K562 (cell line): ENCODE data around the gene GCN1. TPM values are rescaled to one million over a fixed set of nuclear protein-coding genes. Genes with fewer than 3 reads are reported as not detected.
A peak's percentile ranks its signal among the peaks of the same experiment; 100 is the strongest.

ENCODE experiments used
- AFF1 ChIP-seq, 2 experiments: fragments of 450-650 bp; IDR thresholded peaks; 2 replicates each; pipeline ENCODE4 v1.6.1; 2018; ENCODE audit warnings: mild to moderate bottlenecking in 2 of 2, low read depth in 1 of 2; ENCODE audit not compliant: partially characterized antibody in 2 of 2
- ATF7 ChIP-seq: fragments of 450-650 bp; IDR thresholded peaks from 2 replicates; pipeline ENCODE4 v1.7.1; 2014; ENCODE audit warnings: mild to moderate bottlenecking, moderate library complexity
- BRD9 ChIP-seq: fragments of 450-650 bp; IDR thresholded peaks from 2 replicates; pipeline ENCODE4 v1.6.1; 2018; ENCODE audit warnings: low read depth; ENCODE audit not compliant: partially characterized antibody
- BRF1 ChIP-seq: IDR thresholded peaks from 3 replicates; pipeline ENCODE4 v1.6.1; 2011; ENCODE audit warnings: borderline replicate concordance, mild to moderate bottlenecking; ENCODE audit not compliant: insufficient read length; ENCODE audit errors: extremely low read depth
- CBFA2T2 ChIP-seq: fragments of 450-650 bp; conservative IDR thresholded peaks from 2 replicates; pipeline ENCODE4 v1.6.1; 2017; ENCODE audit warnings: mild to moderate bottlenecking
- CBX1 ChIP-seq: sonication (generic); IDR thresholded peaks from 2 replicates; pipeline ENCODE4 v1.6.1; 2016; ENCODE audit warnings: antibody characterized with exemption, low read depth, mild to moderate bottlenecking
- CBX3 ChIP-seq, 2 experiments: IDR thresholded peaks; 1 replicate in 1 of 2; 2 replicates in 1 of 2; pipeline ENCODE4 v1.6.1; 2012; ENCODE audit warnings: inconsistent platforms in 2 of 2, low read length in 2 of 2, borderline replicate concordance in 1 of 2, control low read depth in 1 of 2
- DPF2 ChIP-seq: fragments of 450-650 bp; IDR thresholded peaks from 2 replicates; pipeline ENCODE4 v1.6.1; 2016
- EGR1 ChIP-seq: fragments of 450-650 bp; conservative IDR thresholded peaks from 2 replicates; pipeline ENCODE4 v1.6.1; 2017; ENCODE audit warnings: mild to moderate bottlenecking
- FOXA3 ChIP-seq, 2 experiments: fragments of 450-650 bp in 1 of 2; sonication (generic) in 1 of 2; formaldehyde crosslinking; IDR thresholded peaks in 1 of 2; conservative IDR thresholded peaks in 1 of 2; 2 replicates each; pipeline versions ENCODE4 v1.4.0 to v1.8.0; 2020 to 2022; ENCODE audit warnings: mild to moderate bottlenecking in 2 of 2, missing genetic modification reagents in 1 of 2
- FOXK2 ChIP-seq, 2 experiments: fragments of 450-650 bp; IDR thresholded peaks in 1 of 2; conservative IDR thresholded peaks in 1 of 2; 2 replicates each; pipeline ENCODE4 v1.6.1; 2016; ENCODE audit warnings: low read depth in 2 of 2, mild to moderate bottlenecking in 1 of 2
- FUS ChIP-seq: fragments of 200-400 bp; formaldehyde crosslinking; optimal IDR thresholded peaks from 2 replicates; pipeline ENCODE3; 2017; ENCODE audit warnings: low read depth, low read length
- GATA2 ChIP-seq: sonication (generic); formaldehyde crosslinking; IDR thresholded peaks from 2 replicates; pipeline ENCODE4 v1.4.0; 2020; ENCODE audit warnings: mild to moderate bottlenecking, missing genetic modification reagents
- HNRNPLL ChIP-seq: fragments of 200-400 bp; formaldehyde crosslinking; IDR thresholded peaks from 2 replicates; pipeline ENCODE4 v1.6.1; 2017; ENCODE audit warnings: low read length, low read depth, mild to moderate bottlenecking; ENCODE audit not compliant: poor library complexity, severe bottlenecking
- LEF1 ChIP-seq: fragments of 450-650 bp; IDR thresholded peaks from 2 replicates; pipeline ENCODE4 v1.6.1; 2016; ENCODE audit warnings: mild to moderate bottlenecking
- MEF2D ChIP-seq: conservative IDR thresholded peaks from 2 replicates; pipeline ENCODE4 v1.6.1; 2016; ENCODE audit warnings: low read depth, missing genetic modification characterization, missing compliant biosample characterization
- MTA3 ChIP-seq: fragments of 450-650 bp; formaldehyde crosslinking; IDR thresholded peaks from 2 replicates; pipeline ENCODE4 v1.6.1; 2017; ENCODE audit warnings: mild to moderate bottlenecking, borderline replicate concordance
- NFE2 ChIP-seq: IDR thresholded peaks from 2 replicates; pipeline ENCODE4 v1.6.1; 2014; ENCODE audit warnings: antibody characterized with exemption, low read depth
- SMARCE1 ChIP-seq: fragments of 450-650 bp; IDR thresholded peaks from 2 replicates; pipeline ENCODE4 v1.7.1; 2016; ENCODE audit warnings: mild to moderate bottlenecking
- ZFP36 ChIP-seq: fragments of 150-350 bp; IDR thresholded peaks from 2 replicates; pipeline ENCODE4 v1.6.1; 2018; ENCODE audit warnings: low read length, low read depth; ENCODE audit not compliant: partially characterized antibody
- ZNF277 ChIP-seq: fragments of 250-450 bp; sonication (Bioruptor Pico); IDR thresholded peaks from 2 replicates; pipeline ENCODE4 v1.8.0; 2022; ENCODE audit warnings: inconsistent platforms, mild to moderate bottlenecking, moderate library complexity, borderline replicate concordance
- polyA plus RNA-seq, 8 experiments: library from polyadenylated mRNA; depleted of rRNA in 4 of 8; stranded (reverse) in 5 of 8; unstranded in 3 of 8; fragments of >200 nt; fragmentation: Nextera tagmentation in 2 of 8; fragmentation: Illumina TruSeq in 1 of 8; extraction: Ambion mirVana in 2 of 8; extraction: Trizol in 1 of 8; gene quantifications; 2 replicates each; pipeline versions ENCODE4 v1.2.1 to v1.2.3, GENCODE V29; 2011 to 2014; ENCODE audit warnings: inconsistent platforms in 1 of 8, missing spikeins in 1 of 8
- total RNA-seq, 7 experiments: library from RNA; depleted of rRNA in 6 of 7; stranded (reverse); fragments of >200 nt in 6 of 7; fragmentation: Illumina TruSeq in 2 of 7; extraction: Trizol in 2 of 7; gene quantifications; 2 replicates each; pipeline versions ENCODE4 v1.2.1 to v1.2.3, GENCODE V29; 2011 to 2021; ENCODE audit warnings: low replicate concordance in 1 of 7
- TF ChIP-seq, protein P1 (sequence below), 2 experiments: fragments of 450-650 bp in 1 of 2; sonication (generic) in 1 of 2; formaldehyde crosslinking in 1 of 2; IDR thresholded peaks in 1 of 2; conservative IDR thresholded peaks in 1 of 2; 2 replicates each; pipeline versions ENCODE4 v1.6.1 to v1.8.1; 2016 to 2023; ENCODE audit warnings: mild to moderate bottlenecking in 2 of 2, moderate library complexity in 2 of 2, inconsistent platforms in 1 of 2, missing genetic modification reagents in 1 of 2

Gene GCN1
- total and polyA plus RNA-seq, 9 of the 15 experiments (the other 6 are each of a cell fraction or from before 2014, with no cell fraction given) = 11.9 to 190 (median 51.7) TPM

DNA sequence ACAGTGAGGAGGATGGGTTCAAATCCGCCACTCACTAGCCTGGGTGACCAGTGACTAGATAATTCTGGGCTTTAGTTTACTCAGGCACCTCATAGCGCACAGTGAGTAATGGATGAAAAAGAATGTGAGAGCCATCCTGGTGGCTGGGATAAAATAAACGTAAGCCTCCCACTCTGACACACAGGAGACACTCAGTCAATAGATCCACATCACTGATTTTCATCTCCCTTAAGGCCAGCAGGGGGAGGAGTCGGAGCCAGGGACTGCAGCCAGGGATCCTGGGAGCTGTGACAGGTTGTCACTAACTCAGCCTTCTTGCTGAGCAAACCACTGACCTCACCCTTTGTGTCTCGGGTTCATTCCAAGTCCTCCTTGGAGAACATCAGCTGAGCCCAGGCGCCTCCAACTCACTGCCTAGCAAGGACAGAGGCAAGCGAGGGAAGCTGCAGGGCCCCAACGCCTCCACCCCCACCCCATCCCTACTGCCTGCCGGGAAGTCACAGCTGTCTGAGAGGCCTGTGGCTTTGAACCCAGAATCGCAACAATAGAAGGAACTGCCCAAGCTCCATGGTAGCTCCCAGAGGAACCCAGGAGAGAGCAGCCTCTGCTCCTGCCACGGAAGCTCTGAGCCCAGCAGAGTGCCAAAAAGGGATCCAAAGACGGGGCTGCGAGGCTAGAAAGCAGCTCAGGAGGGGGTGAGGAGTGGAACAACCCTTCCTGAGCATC lies 40.3 kb upstream of the GCN1 start (continued):
- TF ChIP-seq MEF2D (tag) (no peak), NFE2 (peak; percentile 8; the same call in 1 of the 2 replicates), EGR1 (peak; percentile 44), BRD9 (peak; percentile 43), SMARCE1 (peak; percentile 53), MTA3 (peak; percentile 46; the same call in 1 of the 2 replicates), FUS (no peak), FOXK2 (conservative IDR thresholded peaks at IDR 0.05 in 1 of 2, IDR thresholded peaks at IDR 0.05 in 1 of 2; ENCODE audit: low read depth in 2 of 2) (0 out of 4 replicates have a peak, but pooled peaks of 1 of the 2 experiments have one; percentile 31), FOXA3 (CRISPR knock-in tag; conservative IDR thresholded peaks at IDR 0.05 in 1 of 2, IDR thresholded peaks at IDR 0.05 in 1 of 2) (peak in 1 of 2 experiments; percentile 33; a peak in 1 of 4 replicates), GATA2 (peak; percentile 48; the same call in 1 of the 2 replicates), HNRNPLL (no peak), ZFP36 (peak; percentile 41), DPF2 (peak; percentile 66), CBX3 (IDR thresholded peaks at IDR 0.05; ENCODE audit: borderline replicate concordance in 1 of 2, low read length in 2 of 2) (peak in 1 of 2 experiments; percentile 24; a peak in 1 of 3 replicates), BRF1 (no peak), LEF1 (peak; percentile 23; the same call in 1 of the 2 replicates), CBX1 (no peak), ZNF277 (CRISPR knock-in tag) (no peak), CBFA2T2 (0 out of 2 replicates have a peak, but pooled peaks have one; percentile 35), AFF1 (IDR thresholded peaks at IDR 0.05; ENCODE audit: low read depth in 1 of 2, partially characterized antibody in 2 of 2) (peak in 1 of 2 experiments; percentile 17), ATF7 (peak; percentile 90)
- TF ChIP-seq, protein P1, sequence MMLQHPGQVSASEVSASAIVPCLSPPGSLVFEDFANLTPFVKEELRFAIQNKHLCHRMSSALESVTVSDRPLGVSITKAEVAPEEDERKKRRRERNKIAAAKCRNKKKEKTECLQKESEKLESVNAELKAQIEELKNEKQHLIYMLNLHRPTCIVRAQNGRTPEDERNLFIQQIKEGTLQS (IDR thresholded peaks at IDR 0.05) = peak; percentile 60; the same call in 1 of the 2 replicates
- TF ChIP-seq, protein P1 (CRISPR knock-in tag; conservative IDR thresholded peaks at IDR 0.05) = no peak
